H9 (cell line): ENCODE data around the gene GALNT17. TPM values are rescaled to one million over a fixed set of nuclear protein-coding genes. Genes with fewer than 3 reads are reported as not detected.

Source experiments
- DNase-seq: peaks from one replicate; pipeline ENCODE4 v3.0.0-alpha.2; 2017
- H2AFZ ChIP-seq: one replicate; pipeline ENCODE4 v1.6.1; 2013; ENCODE audit warnings: mild to moderate bottlenecking, low read length, control low read depth, moderate library complexity
- H2AK5ac ChIP-seq: 2 replicates; pipeline ENCODE4 v1.6.1; 2013; ENCODE audit warnings: low read length, control low read depth, mixed read lengths; ENCODE audit not compliant: insufficient read length
- H2BK120ac ChIP-seq: one replicate; pipeline ENCODE4 v1.6.1; 2013; ENCODE audit warnings: low read depth, mild to moderate bottlenecking, low read length, control low read depth, inconsistent platforms; ENCODE audit not compliant: poor library complexity, severe bottlenecking
- H2BK12ac ChIP-seq: 2 replicates; pipeline ENCODE4 v1.6.1; 2013; ENCODE audit warnings: low read length, control low read depth, mixed read lengths, low read depth; ENCODE audit not compliant: insufficient read length
- H2BK15ac ChIP-seq: 2 replicates; pipeline ENCODE4 v1.6.1; 2013; ENCODE audit warnings: low read depth, low read length, control low read depth
- H2BK20ac ChIP-seq: one replicate; pipeline ENCODE4 v1.6.1; 2013; ENCODE audit warnings: low read depth, mild to moderate bottlenecking, low read length, control low read depth, inconsistent platforms; ENCODE audit not compliant: poor library complexity, severe bottlenecking
- H2BK5ac ChIP-seq: 2 replicates; pipeline ENCODE4 v1.6.1; 2013; ENCODE audit warnings: low read length, control low read depth, mixed read lengths; ENCODE audit not compliant: insufficient read length
- H3K14ac ChIP-seq: 2 replicates; pipeline ENCODE4 v1.6.1; 2013; ENCODE audit warnings: low read length, control low read depth; ENCODE audit not compliant: insufficient read depth
- H3K18ac ChIP-seq: 2 replicates; pipeline ENCODE4 v1.6.1; 2013; ENCODE audit warnings: low read depth, mild to moderate bottlenecking, mixed read lengths, low read length, control low read depth; ENCODE audit not compliant: insufficient read length
- H3K23ac ChIP-seq: 2 replicates; pipeline ENCODE4 v1.6.1; 2013; ENCODE audit warnings: low read length, control low read depth, mixed read lengths, low read depth; ENCODE audit not compliant: insufficient read length
- H3K23me2 ChIP-seq: 2 replicates; pipeline ENCODE4 v1.6.1; 2013; ENCODE audit warnings: low read depth, mild to moderate bottlenecking, mixed read lengths, low read length, control low read depth; ENCODE audit not compliant: insufficient read length, poor library complexity, severe bottlenecking
- H3K27ac ChIP-seq: 2 replicates; pipeline ENCODE4 v1.5.1; 2013; ENCODE audit warnings: low read length, control low read depth, mixed read lengths, low read depth; ENCODE audit not compliant: insufficient read length
- H3K27me3 ChIP-seq: 2 replicates; pipeline ENCODE4 v1.6.1; 2013; ENCODE audit warnings: low read length, control low read depth, inconsistent platforms; ENCODE audit not compliant: insufficient read depth
- H3K4ac ChIP-seq: 2 replicates; pipeline ENCODE4 v1.6.1; 2013; ENCODE audit warnings: low read depth, mild to moderate bottlenecking, control low read depth, inconsistent platforms, low read length, moderate library complexity
- H3K4me1 ChIP-seq: 2 replicates; pipeline ENCODE4 v1.6.1; 2013; ENCODE audit warnings: low read length, control low read depth, inconsistent platforms; ENCODE audit not compliant: insufficient read depth
- H3K4me2 ChIP-seq: 2 replicates; pipeline ENCODE4 v1.6.1; 2013; ENCODE audit warnings: low read length, control low read depth, mixed read lengths; ENCODE audit not compliant: insufficient read length, insufficient read depth
- H3K56ac ChIP-seq: 2 replicates; pipeline ENCODE4 v1.6.1; 2013; ENCODE audit warnings: low read depth, mild to moderate bottlenecking, mixed read lengths, low read length, control low read depth; ENCODE audit not compliant: insufficient read length
- H3K79me1 ChIP-seq: 2 replicates; pipeline ENCODE4 v1.6.1; 2013; ENCODE audit warnings: low read depth, mild to moderate bottlenecking, moderate library complexity, low read length, control low read depth, inconsistent platforms; ENCODE audit not compliant: insufficient read depth, poor library complexity, severe bottlenecking
- H3K79me2 ChIP-seq: 2 replicates; pipeline ENCODE4 v1.6.1; 2013; ENCODE audit warnings: low read length, control low read depth, inconsistent platforms; ENCODE audit not compliant: insufficient read depth
- H3K9ac ChIP-seq: 2 replicates; pipeline ENCODE4 v1.6.1; 2013; ENCODE audit warnings: low read length, control low read depth, mixed read lengths; ENCODE audit not compliant: insufficient read length; ENCODE audit errors: extremely low read depth
- H3K9me3 ChIP-seq: one replicate; pipeline ENCODE4 v1.6.1; 2013; ENCODE audit warnings: low read depth, low read length, inconsistent platforms; ENCODE audit not compliant: control insufficient read depth
- H3T11ph ChIP-seq: one replicate; pipeline ENCODE4 v1.6.1; 2013; ENCODE audit warnings: mild to moderate bottlenecking, low read length, control low read depth, inconsistent platforms
- H4K20me1 ChIP-seq: one replicate; pipeline ENCODE4 v1.6.1; 2013; ENCODE audit not compliant: control insufficient read depth, insufficient read length, insufficient read depth
- H4K5ac ChIP-seq: 2 replicates; pipeline ENCODE4 v1.6.1; 2013; ENCODE audit warnings: low read depth, mild to moderate bottlenecking, mixed read lengths, low read length, control low read depth; ENCODE audit not compliant: insufficient read length
- H4K8ac ChIP-seq: replicated peaks from 2 replicates; pipeline ENCODE4 v1.6.1; 2013; ENCODE audit warnings: low read length, control low read depth, mixed read lengths, low read depth; ENCODE audit not compliant: insufficient read length
- H4K91ac ChIP-seq: 2 replicates; pipeline ENCODE4 v1.6.1; 2013; ENCODE audit warnings: low read depth, mild to moderate bottlenecking, moderate library complexity, mixed read lengths, low read length, control low read depth; ENCODE audit not compliant: insufficient read length
- H3K27ac Mint-ChIP-seq, 3 experiments: 2 replicates in 2 of 3; 3 replicates in 1 of 3; pipeline ENCODE4 v1.8.0; 2020 to 2021; ENCODE audit warnings: mixed read lengths in 3 of 3, mild to moderate bottlenecking in 1 of 3, moderate library complexity in 1 of 3
- H3K27me3 Mint-ChIP-seq: 2 replicates; pipeline ENCODE4 v1.8.0; 2021; ENCODE audit warnings: low read depth, mild to moderate bottlenecking, moderate library complexity, mixed read lengths
- H3K36me3 Mint-ChIP-seq, 3 experiments: 2 replicates in 2 of 3; 3 replicates in 1 of 3; pipeline ENCODE4 v1.8.0; 2020 to 2021; ENCODE audit warnings: low read depth in 3 of 3, mixed read lengths in 3 of 3; ENCODE audit not compliant: insufficient read depth in 1 of 3
- H3K4me1 Mint-ChIP-seq, 2 experiments: 2 replicates each; pipeline ENCODE4 v1.8.0; 2020; ENCODE audit warnings: mixed read lengths in 2 of 2
- H3K4me3 Mint-ChIP-seq, 2 experiments: 2 replicates in 1 of 2; 3 replicates in 1 of 2; pipeline ENCODE4 v1.8.0; 2020 to 2021; ENCODE audit warnings: mild to moderate bottlenecking in 2 of 2, mixed read lengths in 2 of 2, moderate library complexity in 1 of 2
- H3K9me3 Mint-ChIP-seq, 2 experiments: 2 replicates in 1 of 2; 3 replicates in 1 of 2; pipeline ENCODE4 v1.8.0; 2020; ENCODE audit warnings: mild to moderate bottlenecking in 2 of 2, mixed read lengths in 2 of 2, moderate library complexity in 1 of 2
- WGBS: extraction: QIAGEN DNeasy Blood & Tissue Kit; methylation state at CpG from one replicate; pipeline ENCODE4 v1.1.7; 2013; ENCODE audit warnings: missing lambda C conversion rate, low lambda C conversion rate, mixed read lengths; ENCODE audit not compliant: insufficient read length; ENCODE audit errors: extremely low coverage; 5-methylcytosine and 5-hydroxymethylcytosine counted together
- total RNA-seq: library from RNA; stranded (reverse); gene quantifications from 2 replicates; pipeline ENCODE4 v1.2.1, GENCODE V29; 2021
- TF ChIP-seq, protein P1 (sequence below): fragments of 200-600 bp; sonication (generic); conservative IDR thresholded peaks from 3 replicates; pipeline ENCODE4 v1.8.0; 2021; ENCODE audit warnings: antibody characterized with exemption, mild to moderate bottlenecking

Gene GALNT17
- total RNA-seq, 1 experiment from 2014 or later: 43.2 TPM

DNA sequence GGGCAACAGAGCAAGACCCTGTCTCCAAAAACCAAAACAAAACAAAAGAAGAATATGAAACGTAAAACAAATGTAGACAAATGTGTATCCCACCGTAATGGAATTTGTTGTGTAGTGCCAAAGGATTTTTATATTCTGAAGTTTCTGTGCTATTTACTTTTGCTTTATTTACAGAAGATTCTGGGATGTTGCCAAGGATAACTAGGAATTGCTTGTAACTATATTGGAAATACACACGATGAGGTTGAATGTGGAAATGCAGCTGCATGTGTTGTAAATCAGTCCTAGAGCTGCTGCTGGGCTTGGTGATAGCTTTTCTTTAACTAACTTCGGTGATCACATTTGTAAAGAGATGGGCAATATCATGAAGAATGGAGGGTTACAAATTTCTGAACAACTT, 39.5 kb downstream of the GALNT17 start:
- H4K8ac ChIP-seq: no peak overlapping the region
- H3K4me1 Mint-ChIP-seq: peaks cover 3 to 8% of the 10 kb centered on the region in 2 experiments; a peak in 3 of 4 replicates
- H3K14ac ChIP-seq: no peak overlapping the region

More for the DNA sequence above, 39.5 kb downstream of the GALNT17 start:
- Histone ChIP-seq H2AK5ac (no peak overlapping the region), H4K20me1 (no peaks in the 10 kb centered on the region), H3K9ac (no peak overlapping the region), H2BK120ac (no peak overlapping the region), H3K27ac (no peak overlapping the region), H3K27me3 (no peaks in the 10 kb centered on the region), H3K4me2 (no peak overlapping the region), H2BK5ac (no peak overlapping the region), H3K4ac (no peak overlapping the region), H2BK12ac (no peak overlapping the region), H4K5ac (no peak overlapping the region), H3T11ph (no peak overlapping the region), H3K9me3 (no peaks in the 10 kb centered on the region), H4K91ac (no peak overlapping the region), H3K23me2 (no peaks in the 10 kb centered on the region), H3K56ac (no peak overlapping the region), H2AFZ (no peak overlapping the region), H3K79me2 (peaks cover 29% of the 10 kb centered on the region; the same call in 1 of the 2 replicates), H3K4me1 (no peaks in the 10 kb centered on the region; the same call in 1 of the 2 replicates), H3K23ac (no peak overlapping the region), H3K79me1 (peaks cover 11% of the 10 kb centered on the region), H3K18ac (no peak overlapping the region), H2BK20ac (no peak overlapping the region), H2BK15ac (no peak overlapping the region)
- H3K27me3 Mint-ChIP-seq: no peaks in the 10 kb centered on the region
- WGBS: no CpG with 5 or more reads among the region's 4 CpGs
- no peak overlapping the region for H3K4me3 Mint-ChIP-seq
- no peak overlapping the region for H3K27ac Mint-ChIP-seq
- peaks cover 5 to 16% (median 12%) of the 10 kb centered on the region in 3 experiments for H3K36me3 Mint-ChIP-seq
- TF ChIP-seq, protein P1, sequence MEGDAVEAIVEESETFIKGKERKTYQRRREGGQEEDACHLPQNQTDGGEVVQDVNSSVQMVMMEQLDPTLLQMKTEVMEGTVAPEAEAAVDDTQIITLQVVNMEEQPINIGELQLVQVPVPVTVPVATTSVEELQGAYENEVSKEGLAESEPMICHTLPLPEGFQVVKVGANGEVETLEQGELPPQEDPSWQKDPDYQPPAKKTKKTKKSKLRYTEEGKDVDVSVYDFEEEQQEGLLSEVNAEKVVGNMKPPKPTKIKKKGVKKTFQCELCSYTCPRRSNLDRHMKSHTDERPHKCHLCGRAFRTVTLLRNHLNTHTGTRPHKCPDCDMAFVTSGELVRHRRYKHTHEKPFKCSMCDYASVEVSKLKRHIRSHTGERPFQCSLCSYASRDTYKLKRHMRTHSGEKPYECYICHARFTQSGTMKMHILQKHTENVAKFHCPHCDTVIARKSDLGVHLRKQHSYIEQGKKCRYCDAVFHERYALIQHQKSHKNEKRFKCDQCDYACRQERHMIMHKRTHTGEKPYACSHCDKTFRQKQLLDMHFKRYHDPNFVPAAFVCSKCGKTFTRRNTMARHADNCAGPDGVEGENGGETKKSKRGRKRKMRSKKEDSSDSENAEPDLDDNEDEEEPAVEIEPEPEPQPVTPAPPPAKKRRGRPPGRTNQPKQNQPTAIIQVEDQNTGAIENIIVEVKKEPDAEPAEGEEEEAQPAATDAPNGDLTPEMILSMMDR: no peak
- peaks cover 2 to 3% of the 10 kb centered on the region in 2 experiments; a peak in 2 of 5 replicates for H3K9me3 Mint-ChIP-seq
- no peak for DNase-seq
